ENCODE data around the gene PCSK9. TPM values are rescaled to one million over a fixed set of nuclear protein-coding genes. Genes with fewer than 3 reads are reported as not detected.
"Not testable (repeated sequence)": the region's sequence is repeated elsewhere in the genome, so short reads cannot be mapped to it uniquely, and the experiment has no call there.

Gene PCSK9
- total RNA-seq, 2 experiments from 2014 or later, result not detected

GRCh38 chr1:55079651-55080050 lies 40.3 kb downstream of the PCSK9 start:
- CTCF ChIA-PET, result no interaction called here
- H3K36me3 Mint-ChIP-seq (ENCODE audit: low read depth), result peaks cover 27% of the 10 kb centered on the region
- no peak overlapping the region for H3K4me3 Mint-ChIP-seq
- H3K27ac Mint-ChIP-seq, result no peak overlapping the region
- intact Hi-C loops (cut with micrococcal nuclease), result loop anchor here (5.0 kb wide), 1 partner anchor 38 kb away; no protein-coding TSS in a partner anchor
- H3K4me1 Mint-ChIP-seq (ENCODE audit: low read depth), result no peaks in the 10 kb centered on the region
- no peak for DNase-seq
- H3K9me3 Mint-ChIP-seq, result no peaks in the 10 kb centered on the region
- H3K27me3 Mint-ChIP-seq (ENCODE audit: low read depth), result no peaks in the 10 kb centered on the region

GRCh38 chr1:55081188-55081904 lies 42.0 kb downstream of the PCSK9 start:
- Mint-ChIP-seq H3K27ac (no peak overlapping the region), H3K4me3 (no peak overlapping the region), H3K4me1 (ENCODE audit: low read depth) (no peaks in the 10 kb centered on the region), H3K36me3 (ENCODE audit: low read depth) (peaks cover 27% of the 10 kb centered on the region), H3K27me3 (ENCODE audit: low read depth) (no peaks in the 10 kb centered on the region), H3K9me3 (no peaks in the 10 kb centered on the region)
- CTCF ChIA-PET, result no interaction called here
- intact Hi-C loops (cut with micrococcal nuclease), result no loop called here
- no peak for DNase-seq

- CTCF ChIA-PET, result no interaction called here
- Mint-ChIP-seq H3K36me3 (ENCODE audit: low read depth) (peaks cover 27% of the 10 kb centered on the region), H3K4me1 (ENCODE audit: low read depth) (no peaks in the 10 kb centered on the region), H3K4me3 (no peak overlapping the region), H3K9me3 (no peaks in the 10 kb centered on the region), H3K27me3 (ENCODE audit: low read depth) (no peaks in the 10 kb centered on the region), H3K27ac (no peak overlapping the region)
- intact Hi-C loops (cut with micrococcal nuclease), result no loop called here
- no peak for DNase-seq
Observed at GRCh38 chr1:55081905-55082296, 42.6 kb downstream of the PCSK9 start.

- Mint-ChIP-seq H3K27ac (no peak overlapping the region), H3K4me3 (no peak overlapping the region), H3K9me3 (no peaks in the 10 kb centered on the region), H3K36me3 (ENCODE audit: low read depth) (peaks cover 32% of the 10 kb centered on the region), H3K4me1 (ENCODE audit: low read depth) (peaks cover 2% of the 10 kb centered on the region), H3K27me3 (ENCODE audit: low read depth) (no peaks in the 10 kb centered on the region)
- DNase-seq, result no peak
- CTCF ChIA-PET, result no interaction called here
- intact Hi-C loops (cut with micrococcal nuclease), result no loop called here
Observed at GRCh38 chr1:55084257-55084656, 44.9 kb downstream of the PCSK9 start.

GRCh38 chr1:55087439-55087838 lies 48.1 kb downstream of the PCSK9 start:
- CTCF ChIA-PET, result no interaction called here
- Mint-ChIP-seq H3K4me1 (ENCODE audit: low read depth) (peaks cover 2% of the 10 kb centered on the region), H3K27me3 (ENCODE audit: low read depth) (no peaks in the 10 kb centered on the region), H3K4me3 (no peak overlapping the region), H3K27ac (no peak overlapping the region), H3K9me3 (no peaks in the 10 kb centered on the region), H3K36me3 (ENCODE audit: low read depth) (peaks cover 32% of the 10 kb centered on the region)
- intact Hi-C loops (cut with micrococcal nuclease), result no loop called here
- DNase-seq, result no peak

- DNase-seq, result no peak
Observed at GRCh38 chr1:55088413-55088812, 49.1 kb downstream of the PCSK9 start.

GRCh38 chr1:55089683-55090082 lies 50.3 kb downstream of the PCSK9 start:
- H3K4me3 Mint-ChIP-seq, result no peak overlapping the region
- peaks cover 36% of the 10 kb centered on the region for H3K36me3 Mint-ChIP-seq (ENCODE audit: low read depth)
- peaks cover 2% of the 10 kb centered on the region for H3K4me1 Mint-ChIP-seq (ENCODE audit: low read depth)
- H3K9me3 Mint-ChIP-seq, result no peaks in the 10 kb centered on the region
- intact Hi-C loops (cut with micrococcal nuclease), result no loop called here
- no peak for DNase-seq
- peak overlapping the region; percentile 35 for H3K27ac Mint-ChIP-seq
- CTCF ChIA-PET, result interaction anchor here (0.6 kb wide), 1 partner anchor 116 kb away, joined by 4 read pairs; no protein-coding TSS in a partner anchor
- H3K27me3 Mint-ChIP-seq (ENCODE audit: low read depth), result no peaks in the 10 kb centered on the region

More at GRCh38 chr1:55088413-55088812, 49.1 kb downstream of the PCSK9 start:
- H3K4me1 Mint-ChIP-seq (ENCODE audit: low read depth), result peaks cover 2% of the 10 kb centered on the region
- no peak overlapping the region for H3K4me3 Mint-ChIP-seq
- CTCF ChIA-PET, result no interaction called here
- H3K27me3 Mint-ChIP-seq (ENCODE audit: low read depth), result no peaks in the 10 kb centered on the region
- H3K27ac Mint-ChIP-seq, result peak overlapping the region; percentile 19
- peaks cover 31% of the 10 kb centered on the region for H3K36me3 Mint-ChIP-seq (ENCODE audit: low read depth)
- intact Hi-C loops (cut with micrococcal nuclease), result no loop called here
- H3K9me3 Mint-ChIP-seq, result no peaks in the 10 kb centered on the region

- H3K27ac Mint-ChIP-seq, result no peak overlapping the region
- CTCF ChIA-PET, result no interaction called here
- H3K4me1 Mint-ChIP-seq (ENCODE audit: low read depth), result peaks cover 2% of the 10 kb centered on the region
- H3K9me3 Mint-ChIP-seq, result no peaks in the 10 kb centered on the region
- no peak overlapping the region for H3K4me3 Mint-ChIP-seq
- DNase-seq, result no peak
- peaks cover 40% of the 10 kb centered on the region for H3K36me3 Mint-ChIP-seq (ENCODE audit: low read depth)
- no peaks in the 10 kb centered on the region for H3K27me3 Mint-ChIP-seq (ENCODE audit: low read depth)
- intact Hi-C loops (cut with micrococcal nuclease), result no loop called here
Observed at GRCh38 chr1:55092475-55092874, 53.1 kb downstream of the PCSK9 start.

GRCh38 chr1:55095095-55095494 lies 55.7 kb downstream of the PCSK9 start:
- Mint-ChIP-seq H3K4me3 (no peak overlapping the region), H3K9me3 (no peaks in the 10 kb centered on the region), H3K27me3 (ENCODE audit: low read depth) (no peaks in the 10 kb centered on the region), H3K27ac (no peak overlapping the region), H3K4me1 (ENCODE audit: low read depth) (no peaks in the 10 kb centered on the region), H3K36me3 (ENCODE audit: low read depth) (peaks cover 43% of the 10 kb centered on the region)
- intact Hi-C loops (cut with micrococcal nuclease), result no loop called here
- DNase-seq, result no peak
- CTCF ChIA-PET, result no interaction called here

- Mint-ChIP-seq H3K27ac (no peak overlapping the region), H3K4me3 (no peak overlapping the region), H3K36me3 (ENCODE audit: low read depth) (peaks cover 28% of the 10 kb centered on the region), H3K4me1 (ENCODE audit: low read depth) (peaks cover 2% of the 10 kb centered on the region), H3K27me3 (ENCODE audit: low read depth) (no peaks in the 10 kb centered on the region), H3K9me3 (no peaks in the 10 kb centered on the region)
- CTCF ChIA-PET, result interaction anchor here (1.1 kb wide), 1 partner anchor 159 kb away, joined by 4 read pairs; no protein-coding TSS in a partner anchor
- intact Hi-C loops (cut with micrococcal nuclease), result no loop called here
- no peak for DNase-seq
Observed at GRCh38 chr1:55103891-55104290, 64.5 kb downstream of the PCSK9 start.

- Mint-ChIP-seq H3K27me3 (ENCODE audit: low read depth) (no peaks in the 10 kb centered on the region), H3K4me3 (no peak overlapping the region), H3K36me3 (ENCODE audit: low read depth) (peaks cover 29% of the 10 kb centered on the region), H3K4me1 (ENCODE audit: low read depth) (peaks cover 2% of the 10 kb centered on the region), H3K27ac (no peak overlapping the region), H3K9me3 (no peaks in the 10 kb centered on the region)
- no peak for DNase-seq
- intact Hi-C loops (cut with micrococcal nuclease), result no loop called here
- CTCF ChIA-PET, result interaction anchor here (0.7 to 0.8 kb wide), 2 partner anchors 15 to 807 kb away, joined by 4 read pairs; no protein-coding TSS in a partner anchor
Observed at GRCh38 chr1:55107101-55107500, 67.8 kb downstream of the PCSK9 start.

- H3K4me1 Mint-ChIP-seq (ENCODE audit: low read depth); H3K4me3 Mint-ChIP-seq; H3K9me3 Mint-ChIP-seq; H3K27me3 Mint-ChIP-seq (ENCODE audit: low read depth); CTCF ChIA-PET; intact Hi-C loops (cut with micrococcal nuclease); H3K27ac Mint-ChIP-seq; DNase-seq: not testable (repeated sequence)
- H3K36me3 Mint-ChIP-seq (ENCODE audit: low read depth), result peaks cover 44% of the 10 kb centered on the region
Observed at GRCh38 chr1:55109005-55109404, 69.7 kb downstream of the PCSK9 start.

Data from activated naive CD4-positive, alpha-beta T cell treated with anti-CD3 and anti-CD28 coated beads for 36 hours (primary cell).